Measurements from ENCODE around the gene MIEF1.
A peak's percentile ranks its signal among the peaks of the same experiment; 100 is the strongest.

Gene MIEF1

DNA sequence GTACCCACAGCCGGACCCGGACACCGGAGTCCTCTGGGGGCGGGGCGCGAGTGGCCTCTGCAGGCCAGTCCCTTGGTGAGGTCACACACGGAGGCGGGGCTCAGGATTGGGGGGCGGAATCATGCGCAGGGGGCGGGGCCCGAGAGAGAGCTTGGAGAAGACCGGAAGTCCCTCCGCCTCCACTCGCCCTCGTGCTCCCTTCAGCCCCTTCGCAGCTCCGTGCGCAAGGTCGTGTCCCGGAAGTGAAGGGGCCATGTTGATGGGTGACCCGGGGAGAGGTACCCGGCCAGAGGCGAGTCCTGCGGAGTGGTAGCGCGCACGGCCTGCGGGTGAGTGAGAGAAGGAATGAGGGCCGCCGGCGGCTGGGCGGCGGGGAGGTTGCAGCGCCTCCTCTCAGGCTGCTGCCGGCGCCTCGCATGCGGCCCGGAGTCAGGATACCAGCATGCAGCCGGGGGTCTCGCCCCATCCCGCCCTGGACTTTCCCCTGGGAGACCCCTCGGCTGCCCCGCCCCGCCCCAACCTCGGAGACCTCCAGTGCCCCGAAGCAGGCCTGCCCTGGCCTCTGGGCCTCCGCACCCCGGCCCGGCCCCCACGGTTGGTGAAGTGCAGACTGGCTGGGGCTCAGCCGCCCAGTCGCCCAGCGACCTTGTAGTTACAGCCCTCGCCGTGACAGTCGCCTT is at the start of gene MIEF1:
Gene MIEF1, plus strand, starts transcription at position 182 of the 680 bp plus-strand sequence. CDS start 9,005 bp downstream, outside the sequence.
- peaks cover 46% of the 10 kb centered on the region for H3K36me3 ChIP-seq (replicated peaks)
- peak within 1 kb of the TSS; percentile 86 for H3K4me3 ChIP-seq
- H3K27me3 ChIP-seq (ENCODE audit: low read depth) = no peaks in the 10 kb centered on the region
- in situ Hi-C loops (cut with MboI; ENCODE audit: low sequenced_read_pairs) = no loop called here
- no peaks in the 10 kb centered on the region for H3K9me3 ChIP-seq
- peak; percentile 87 to 98 for DNase-seq (ENCODE audit: low spot score in 2 of 2)
- peaks cover 10% of the 10 kb centered on the region for H3K4me1 ChIP-seq

DNA sequence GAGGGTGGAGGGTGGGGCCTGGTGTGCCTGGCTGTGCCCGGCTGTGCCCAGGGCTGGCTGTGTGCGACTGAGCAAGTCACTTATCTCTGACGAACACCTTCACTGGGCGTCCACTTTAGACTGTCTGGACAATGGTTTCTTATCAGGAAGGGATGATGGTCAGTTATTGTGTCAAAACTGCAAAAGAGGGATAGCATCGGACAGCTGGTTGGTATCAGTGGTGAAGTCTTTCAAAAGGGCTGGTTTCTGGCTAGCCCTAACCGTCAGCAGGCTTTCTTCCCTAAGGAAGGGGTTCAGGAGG is 49.4 kb upstream of the MIEF1 start:
- no peaks in the 10 kb centered on the region for H3K36me3 ChIP-seq (replicated peaks)
- H3K9me3 ChIP-seq = no peaks in the 10 kb centered on the region
- in situ Hi-C loops (cut with MboI; ENCODE audit: low sequenced_read_pairs) = no loop called here
- no peak for DNase-seq (ENCODE audit: low spot score in 2 of 2)
- H3K27me3 ChIP-seq (ENCODE audit: low read depth) = no peaks in the 10 kb centered on the region
- H3K4me1 ChIP-seq = peaks cover 4% of the 10 kb centered on the region; the same call in 1 of the 2 replicates
- no peak overlapping the region for H3K4me3 ChIP-seq

DNA sequence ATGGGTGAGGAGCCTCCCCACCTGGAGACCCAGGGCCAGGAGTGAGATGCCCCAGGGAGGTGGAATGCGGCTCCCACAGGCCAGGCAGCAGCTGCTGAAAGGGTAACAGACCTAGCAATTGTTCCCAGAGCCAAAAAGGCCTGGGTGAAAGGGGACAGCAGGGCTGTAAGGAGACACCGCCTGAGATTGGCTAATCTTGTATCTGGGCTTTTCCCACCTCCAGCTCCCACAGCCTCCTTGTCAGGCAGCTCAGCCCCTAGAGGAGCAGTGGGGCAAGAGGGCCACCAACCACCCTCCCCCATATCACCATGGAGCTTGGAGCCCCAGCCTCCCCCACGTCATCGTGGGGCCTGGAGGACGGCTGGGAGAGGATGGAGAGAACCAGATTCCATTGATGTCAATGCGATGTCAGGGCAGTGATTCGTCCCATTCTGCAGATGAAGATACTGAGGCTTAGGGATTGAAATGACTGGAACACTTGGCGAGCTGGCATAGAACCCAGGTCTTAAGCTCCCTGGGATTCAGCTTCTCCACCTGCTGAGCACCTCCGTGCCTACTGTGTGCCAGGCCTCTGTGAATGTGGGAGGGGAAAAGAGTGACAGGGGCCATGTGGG is 48.2 kb upstream of the MIEF1 start:
- in situ Hi-C loops (cut with MboI; ENCODE audit: low sequenced_read_pairs) = no loop called here

DNA sequence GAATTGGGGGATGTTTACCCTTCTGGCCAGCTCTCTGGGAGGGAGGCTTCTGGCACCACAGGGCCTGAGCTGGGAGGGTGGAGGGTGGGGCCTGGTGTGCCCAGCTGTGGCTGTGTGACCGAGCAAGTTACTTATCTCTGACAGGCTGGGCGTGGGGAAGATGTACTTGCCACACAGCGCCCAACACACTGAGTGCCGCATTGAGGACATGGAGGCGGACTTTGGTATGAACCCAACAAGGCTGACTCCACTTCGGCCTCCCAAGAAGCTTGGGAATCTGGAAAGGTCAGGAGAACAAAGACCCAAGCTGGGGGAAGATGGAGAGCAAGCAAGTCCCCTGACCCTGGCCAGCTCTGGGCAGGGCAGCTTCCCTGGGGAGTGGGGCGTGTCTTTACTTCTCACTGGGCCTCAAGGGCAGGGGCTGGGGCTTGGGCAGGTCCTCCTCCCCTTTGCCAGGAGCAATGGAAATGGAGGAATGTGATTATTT is 47.7 kb upstream of the MIEF1 start:
- DNase-seq (ENCODE audit: low spot score in 2 of 2) = no peak
- no peak overlapping the region for H3K4me3 ChIP-seq
- in situ Hi-C loops (cut with MboI; ENCODE audit: low sequenced_read_pairs) = no loop called here
- H3K36me3 ChIP-seq (replicated peaks) = no peaks in the 10 kb centered on the region
- H3K9me3 ChIP-seq = no peaks in the 10 kb centered on the region
- H3K27me3 ChIP-seq (ENCODE audit: low read depth) = no peaks in the 10 kb centered on the region
- H3K4me1 ChIP-seq = peaks cover 7% of the 10 kb centered on the region

More for the DNA sequence above, 48.2 kb upstream of the MIEF1 start:
- Histone ChIP-seq H3K9me3 (no peaks in the 10 kb centered on the region), H3K27me3 (ENCODE audit: low read depth) (no peaks in the 10 kb centered on the region), H3K36me3 (replicated peaks) (no peaks in the 10 kb centered on the region), H3K4me1 (peaks cover 7% of the 10 kb centered on the region), H3K4me3 (no peak overlapping the region)
- DNase-seq (ENCODE audit: low spot score in 2 of 2) = no peak

DNA sequence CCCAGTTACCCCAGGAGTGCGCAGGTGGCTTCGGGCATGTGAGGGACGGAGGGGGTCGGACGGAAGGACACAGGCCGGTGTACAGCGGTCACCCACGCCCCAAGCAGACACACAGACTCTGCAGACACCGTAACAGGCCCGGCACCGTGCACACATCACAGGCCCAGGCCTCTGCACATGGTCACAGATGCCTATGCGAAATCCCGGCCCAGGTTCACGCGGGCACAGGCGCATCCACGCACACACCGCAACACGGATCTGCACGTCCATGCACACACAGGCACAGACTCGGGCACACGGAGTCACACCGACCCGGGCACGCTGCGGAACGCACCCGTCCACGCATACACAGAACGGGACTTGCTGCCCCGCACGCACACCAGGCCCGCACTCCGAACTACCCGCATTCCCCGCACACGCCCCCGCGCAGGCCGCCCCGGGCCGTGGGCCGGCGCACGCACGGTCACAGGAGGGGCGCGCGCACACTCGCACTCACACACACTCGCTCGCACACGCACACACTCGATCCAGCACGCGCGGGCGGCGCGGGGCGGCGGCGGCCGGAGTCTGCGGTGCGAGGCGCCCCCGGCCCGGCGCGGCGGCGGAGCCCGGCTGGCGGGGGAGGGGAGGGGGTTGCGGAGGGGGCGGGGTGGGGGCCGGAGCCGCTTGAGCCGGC is 45.4 kb upstream of the MIEF1 start, which contains the start of gene MGAT3:
Gene MGAT3, plus strand, starts transcription at position 491 of the 676 bp plus-strand sequence. CDS start 30,336 bp downstream, outside the sequence.
- Histone ChIP-seq H3K27me3 (ENCODE audit: low read depth) (no peaks in the 10 kb centered on the region), H3K4me3 (peak within 1 kb of the TSS; percentile 49), H3K36me3 (replicated peaks) (no peaks in the 10 kb centered on the region), H3K9me3 (no peaks in the 10 kb centered on the region), H3K4me1 (peaks cover 7% of the 10 kb centered on the region)
- peak in 1 of 2 experiments; percentile 30 for DNase-seq (ENCODE audit: low spot score in 2 of 2)
- in situ Hi-C loops (cut with MboI; ENCODE audit: low sequenced_read_pairs) = no loop called here

DNA sequence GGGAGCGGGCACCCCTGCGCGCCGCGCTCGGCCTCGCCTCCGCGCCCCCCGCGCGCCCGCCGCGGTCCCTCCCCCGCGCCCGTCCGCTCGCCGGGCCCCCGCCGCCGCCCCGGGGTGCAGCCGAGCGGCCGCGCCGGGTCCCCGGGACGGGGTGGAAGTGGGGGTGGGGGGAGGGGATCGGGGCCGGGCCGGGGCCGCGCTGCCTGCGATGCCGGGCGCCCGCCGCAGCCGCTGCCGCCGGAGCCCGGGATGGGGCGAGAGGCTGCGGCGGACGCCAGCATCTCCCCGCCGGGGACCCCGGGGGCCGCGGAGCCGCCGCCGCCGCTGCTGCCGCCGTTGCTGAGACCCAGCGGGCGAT is 44.9 kb upstream of the MIEF1 start:
- H3K4me3 ChIP-seq = peak overlapping the region; percentile 49; the same call in 1 of the 2 replicates
- no peaks in the 10 kb centered on the region for H3K27me3 ChIP-seq (ENCODE audit: low read depth)
- in situ Hi-C loops (cut with MboI; ENCODE audit: low sequenced_read_pairs) = no loop called here
- no peaks in the 10 kb centered on the region for H3K36me3 ChIP-seq (replicated peaks)
- peaks cover 7% of the 10 kb centered on the region for H3K4me1 ChIP-seq
- no peak for DNase-seq (ENCODE audit: low spot score in 2 of 2)
- H3K9me3 ChIP-seq = no peaks in the 10 kb centered on the region

DNA sequence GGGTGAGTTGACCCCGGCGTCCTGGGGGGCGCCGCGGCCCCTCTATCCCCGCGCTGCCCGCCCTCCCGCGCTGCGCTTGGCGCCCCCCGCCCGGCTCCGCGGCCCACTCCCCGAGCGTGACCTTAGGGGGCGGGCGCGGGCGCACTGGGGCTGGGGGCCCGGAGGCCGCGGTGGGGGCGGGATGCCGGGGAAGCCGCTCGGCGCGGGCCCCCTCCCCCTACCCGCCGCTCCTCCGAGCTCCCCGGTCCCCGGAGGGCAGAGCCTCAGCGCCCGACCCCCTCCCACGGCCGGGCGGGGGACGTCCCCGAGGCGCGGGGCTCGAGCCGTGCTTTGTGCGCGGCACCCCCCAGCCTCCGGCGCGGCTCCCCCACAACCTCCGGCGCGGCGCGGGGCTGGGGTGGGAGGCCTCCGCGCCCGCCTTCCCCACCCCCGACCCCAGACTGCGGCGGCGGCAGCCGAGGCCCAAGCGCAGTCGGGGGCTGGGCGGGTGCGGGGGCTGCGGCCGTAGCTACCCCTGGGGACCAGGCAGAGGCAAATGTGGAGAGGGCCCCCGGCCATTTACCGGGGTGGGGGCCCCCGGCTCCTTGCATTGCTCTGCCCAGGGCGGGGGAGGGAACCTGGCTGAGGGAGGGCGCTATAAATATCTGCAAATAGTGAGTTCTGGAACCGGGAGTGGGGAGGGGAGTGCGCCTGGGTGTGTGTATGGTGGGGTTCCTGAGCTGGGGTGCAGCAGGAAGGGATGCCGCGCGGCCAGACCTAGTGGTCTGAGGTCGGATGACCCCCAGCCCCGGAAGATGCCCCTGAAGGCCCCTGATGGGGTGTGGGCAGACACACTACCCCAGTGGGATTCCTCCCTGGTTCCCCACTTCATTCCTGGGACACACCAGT is 44.3 kb upstream of the MIEF1 start:
- H3K36me3 ChIP-seq (replicated peaks) = no peaks in the 10 kb centered on the region
- in situ Hi-C loops (cut with MboI; ENCODE audit: low sequenced_read_pairs) = no loop called here
- peak overlapping the region; percentile 49 for H3K4me3 ChIP-seq
- peak in 1 of 2 experiments; percentile 33 for DNase-seq (ENCODE audit: low spot score in 2 of 2)
- H3K9me3 ChIP-seq = no peaks in the 10 kb centered on the region
- peaks cover 7% of the 10 kb centered on the region for H3K4me1 ChIP-seq
- H3K27me3 ChIP-seq (ENCODE audit: low read depth) = no peaks in the 10 kb centered on the region

DNA sequence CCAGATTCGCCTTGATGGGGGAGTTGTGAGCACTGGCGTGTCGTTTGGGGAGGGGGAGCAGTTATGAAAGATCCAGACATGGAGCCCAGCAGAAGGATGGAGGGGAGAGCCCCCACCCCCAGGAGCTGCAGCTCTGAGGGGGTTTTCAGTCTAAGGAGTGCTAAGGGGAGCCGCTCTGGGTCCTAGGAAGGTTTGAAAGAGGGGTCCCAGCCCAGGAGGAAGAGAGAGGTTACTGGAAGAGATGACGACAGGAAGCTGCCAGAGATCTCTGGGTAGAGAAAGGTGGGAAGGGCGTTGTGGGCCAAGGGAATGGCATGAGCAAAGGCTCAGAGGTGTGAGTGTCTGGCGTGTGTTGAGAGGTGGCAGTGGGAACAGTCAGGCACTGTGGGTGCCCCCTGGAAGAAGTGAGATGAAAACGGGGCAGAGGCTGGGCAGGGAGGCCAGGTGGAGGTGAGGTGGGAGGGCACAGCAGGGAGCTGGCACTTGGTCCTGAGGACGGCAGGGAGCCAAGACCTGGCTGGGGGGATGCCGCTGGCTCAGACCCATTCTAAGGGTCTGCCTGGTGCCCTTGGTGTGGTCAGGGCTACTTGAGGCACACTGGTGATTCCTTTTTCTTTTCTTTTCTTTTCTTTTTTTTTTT is 43.5 kb upstream of the MIEF1 start:
- in situ Hi-C loops (cut with MboI; ENCODE audit: low sequenced_read_pairs) = no loop called here
- Histone ChIP-seq H3K4me1 (peaks cover 7% of the 10 kb centered on the region), H3K4me3 (peak overlapping the region; percentile 49)

DNA sequence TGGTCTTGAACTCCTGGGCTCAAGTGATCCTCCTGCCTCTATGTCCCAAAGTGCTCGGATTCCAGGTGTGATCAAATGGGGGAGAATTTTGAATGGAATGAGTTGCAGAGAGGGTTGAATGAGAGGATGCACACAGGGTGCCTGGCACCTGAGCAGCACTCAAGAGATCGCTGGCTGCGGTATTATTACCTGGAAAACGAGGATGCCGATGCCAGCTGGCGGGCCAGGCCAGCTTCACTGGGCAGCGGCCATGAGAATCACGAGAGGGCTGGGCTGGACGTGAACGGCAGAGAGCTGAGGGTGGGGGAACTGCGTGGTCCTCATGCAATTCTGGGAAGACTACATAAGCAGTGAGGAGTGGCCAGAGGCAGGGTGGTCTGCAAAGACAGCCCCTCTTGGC is 42.4 kb upstream of the MIEF1 start:
- no peak for DNase-seq (ENCODE audit: low spot score in 2 of 2)
- in situ Hi-C loops (cut with MboI; ENCODE audit: low sequenced_read_pairs) = no loop called here
- H3K4me1 ChIP-seq = peaks cover 7% of the 10 kb centered on the region
- no peaks in the 10 kb centered on the region for H3K27me3 ChIP-seq (ENCODE audit: low read depth)
- no peak overlapping the region for H3K4me3 ChIP-seq
- H3K9me3 ChIP-seq = no peaks in the 10 kb centered on the region
- no peaks in the 10 kb centered on the region for H3K36me3 ChIP-seq (replicated peaks)

More for the DNA sequence above, 43.5 kb upstream of the MIEF1 start:
- no peak for DNase-seq (ENCODE audit: low spot score in 2 of 2)
- no peaks in the 10 kb centered on the region for H3K27me3 ChIP-seq (ENCODE audit: low read depth)
- H3K36me3 ChIP-seq (replicated peaks) = no peaks in the 10 kb centered on the region
- H3K9me3 ChIP-seq = no peaks in the 10 kb centered on the region

DNA sequence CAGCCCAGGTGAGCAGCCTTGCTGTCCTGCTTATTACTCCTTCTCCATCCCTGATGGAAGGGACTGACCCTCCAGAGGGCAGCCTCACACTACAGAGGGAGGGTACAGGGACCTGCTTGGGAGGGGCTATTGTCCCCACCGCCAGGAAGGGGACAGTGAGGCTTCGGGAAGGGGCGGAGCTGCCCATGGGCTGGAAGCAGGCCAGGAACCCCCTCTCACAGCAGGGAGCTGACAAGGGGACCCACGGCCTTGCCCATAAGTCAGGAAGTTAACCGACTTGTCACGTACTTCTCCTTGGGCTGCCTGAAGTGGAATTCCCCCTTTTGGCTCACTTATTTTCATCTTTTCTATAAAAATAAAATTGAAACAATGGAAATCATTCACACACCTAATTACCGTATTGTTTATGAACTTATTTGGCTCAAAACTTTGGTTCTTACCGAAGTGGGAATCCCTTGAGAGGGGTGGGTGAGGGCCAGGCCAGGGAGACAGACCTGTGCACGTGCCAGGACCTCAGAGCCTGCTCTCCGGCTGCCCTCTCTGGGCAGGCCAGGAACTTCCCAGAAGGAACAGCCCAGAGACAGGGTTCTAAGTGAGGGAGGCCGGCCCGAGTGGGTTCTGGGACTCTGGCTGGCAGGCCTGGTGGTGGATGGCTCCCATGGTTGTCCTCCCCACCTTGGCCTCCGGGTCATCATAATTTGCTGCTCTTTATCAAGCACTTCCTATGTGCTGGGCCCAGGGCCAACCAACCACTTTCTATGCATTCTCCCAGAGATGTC is 39.5 kb upstream of the MIEF1 start:
- no peak for DNase-seq (ENCODE audit: low spot score in 2 of 2)
- no peak overlapping the region for H3K4me3 ChIP-seq
- H3K27me3 ChIP-seq (ENCODE audit: low read depth) = no peaks in the 10 kb centered on the region
- in situ Hi-C loops (cut with MboI; ENCODE audit: low sequenced_read_pairs) = no loop called here
- H3K4me1 ChIP-seq = peaks cover 3% of the 10 kb centered on the region; the same call in 1 of the 2 replicates
- H3K9me3 ChIP-seq = no peaks in the 10 kb centered on the region
- no peaks in the 10 kb centered on the region for H3K36me3 ChIP-seq (replicated peaks)

DNA sequence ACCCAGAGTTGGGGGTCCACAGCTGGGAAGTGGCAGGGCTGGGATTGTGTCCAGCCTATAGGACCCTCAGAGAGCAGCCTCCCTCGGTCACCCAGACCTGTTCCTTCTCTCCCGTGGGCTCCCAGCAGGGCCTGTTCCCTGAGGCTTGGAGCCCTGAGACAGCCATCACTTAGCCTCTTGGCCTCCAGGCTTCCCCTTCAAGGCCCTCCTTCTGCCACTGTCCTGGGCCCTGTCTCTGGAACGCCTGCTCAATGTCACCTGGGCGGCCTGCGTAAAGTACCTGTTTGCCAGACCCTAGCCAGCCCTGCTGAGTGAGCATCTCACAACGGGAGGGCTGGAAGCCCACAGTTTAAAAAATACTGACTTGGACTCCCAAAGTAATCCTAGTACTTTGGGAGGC is 38.8 kb upstream of the MIEF1 start:
- H3K4me1 ChIP-seq = peaks cover 3% of the 10 kb centered on the region; the same call in 1 of the 2 replicates
- no peaks in the 10 kb centered on the region for H3K9me3 ChIP-seq
- no peak overlapping the region for H3K4me3 ChIP-seq
- H3K36me3 ChIP-seq (replicated peaks) = no peaks in the 10 kb centered on the region
- no peaks in the 10 kb centered on the region for H3K27me3 ChIP-seq (ENCODE audit: low read depth)
- in situ Hi-C loops (cut with MboI; ENCODE audit: low sequenced_read_pairs) = no loop called here
- no peak for DNase-seq (ENCODE audit: low spot score in 2 of 2)

DNA sequence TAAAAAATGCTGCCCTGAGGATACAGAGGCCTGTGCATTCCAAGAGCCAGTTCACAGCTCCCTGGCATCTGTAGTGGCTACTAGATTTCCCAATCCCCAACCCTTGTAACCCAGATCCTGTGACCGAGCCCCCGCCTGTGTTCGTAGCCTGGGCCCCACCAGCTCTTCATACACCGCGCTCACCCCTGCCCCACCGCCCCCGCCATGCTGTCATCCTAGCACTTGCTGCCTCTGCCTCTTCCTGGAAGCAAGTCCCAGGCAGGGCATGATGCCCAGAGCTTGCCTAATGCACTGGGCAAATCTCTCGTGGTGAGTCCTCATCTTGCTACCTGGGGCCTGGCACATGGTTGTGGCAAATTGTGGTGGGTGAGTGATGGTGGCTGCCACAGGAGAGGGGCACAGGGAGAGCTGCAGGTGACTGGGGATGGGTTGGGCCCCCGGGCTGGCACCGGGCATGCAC is 38.1 kb upstream of the MIEF1 start:
- in situ Hi-C loops (cut with MboI; ENCODE audit: low sequenced_read_pairs) = no loop called here
- no peaks in the 10 kb centered on the region for H3K27me3 ChIP-seq (ENCODE audit: low read depth)
- no peaks in the 10 kb centered on the region for H3K36me3 ChIP-seq (replicated peaks)
- H3K4me3 ChIP-seq = no peak overlapping the region
- H3K4me1 ChIP-seq = no peaks in the 10 kb centered on the region
- no peaks in the 10 kb centered on the region for H3K9me3 ChIP-seq
- no peak for DNase-seq (ENCODE audit: low spot score in 2 of 2)
